Neural progenitor cell (in vitro differentiated cells): ENCODE measurements around the gene BICRAL. TPM values are rescaled to one million over a fixed set of nuclear protein-coding genes. Genes with fewer than 3 reads are reported as not detected.
A peak's percentile ranks its signal among the peaks of the same experiment; 100 is the strongest.

Experiments
- DNase-seq: peaks from one replicate; pipeline ENCODE4 v3.0.0-alpha.2; 2016; ENCODE audit warnings: low spot score
- H2AFZ ChIP-seq: fragments of 200-600 bp; sonication (generic); replicated peaks from 2 replicates; pipeline ENCODE4 v1.6.1; 2016; ENCODE audit warnings: antibody characterized with exemption
- H3F3A ChIP-seq: fragments of 200-600 bp; sonication (generic); 2 replicates; pipeline ENCODE4 v1.6.1; 2016; ENCODE audit warnings: antibody characterized with exemption, low read depth
- H3K27ac ChIP-seq: fragments of 200-600 bp; sonication (generic); 2 replicates; pipeline ENCODE4 v1.5.1; 2016; ENCODE audit warnings: mild to moderate bottlenecking
- H3K27me3 ChIP-seq: fragments of 200-600 bp; sonication (generic); 2 replicates; pipeline ENCODE4 v1.6.1; 2016; ENCODE audit warnings: mild to moderate bottlenecking, moderate library complexity
- H3K36me3 ChIP-seq: fragments of 200-600 bp; sonication (generic); 2 replicates; pipeline ENCODE4 v1.5.1; 2016
- H3K4me1 ChIP-seq: fragments of 200-600 bp; sonication (generic); 2 replicates; pipeline ENCODE4 v1.6.1; 2016; ENCODE audit warnings: mixed run types
- H3K4me2 ChIP-seq: fragments of 200-600 bp; sonication (generic); 2 replicates; pipeline ENCODE4 v1.6.1; 2016
- H3K4me3 ChIP-seq: fragments of 200-600 bp; sonication (generic); 2 replicates; pipeline ENCODE4 v1.5.1; 2016
- H3K79me2 ChIP-seq: fragments of 200-600 bp; sonication (generic); 2 replicates; pipeline ENCODE4 v1.6.1; 2016; ENCODE audit warnings: low read depth
- H3K9ac ChIP-seq: fragments of 200-600 bp; sonication (generic); 2 replicates; pipeline ENCODE4 v1.6.1; 2016
- H3K9me3 ChIP-seq: fragments of 200-600 bp; sonication (generic); 2 replicates; pipeline ENCODE4 v1.5.1; 2016; ENCODE audit warnings: low read depth
- H4K20me1 ChIP-seq: fragments of 200-600 bp; sonication (generic); 2 replicates; pipeline ENCODE4 v1.6.1; 2016; ENCODE audit warnings: low read depth
- H3K27ac Mint-ChIP-seq: 3 replicates; pipeline ENCODE4 v1.8.0; 2021; ENCODE audit warnings: mixed read lengths
- H3K27me3 Mint-ChIP-seq: 2 replicates; pipeline ENCODE4 v1.8.0; 2022; ENCODE audit warnings: low read depth, mild to moderate bottlenecking, inconsistent platforms, moderate library complexity, mixed read lengths; ENCODE audit not compliant: insufficient read depth
- H3K36me3 Mint-ChIP-seq: 3 replicates; pipeline ENCODE4 v1.8.0; 2021; ENCODE audit warnings: mixed read lengths
- H3K4me1 Mint-ChIP-seq: 3 replicates; pipeline ENCODE4 v1.8.0; 2021; ENCODE audit warnings: mixed read lengths
- H3K4me3 Mint-ChIP-seq: 3 replicates; pipeline ENCODE4 v1.8.0; 2021; ENCODE audit warnings: mild to moderate bottlenecking, moderate library complexity, mixed read lengths
- H3K9me3 Mint-ChIP-seq: 3 replicates; pipeline ENCODE4 v1.8.0; 2020; ENCODE audit warnings: mixed read lengths
- EZH2 ChIP-seq: fragments of 200-600 bp; sonication (generic); IDR thresholded peaks from 2 replicates; pipeline ENCODE4 v1.6.1; 2017; ENCODE audit warnings: antibody characterized with exemption, mild to moderate bottlenecking, moderate library complexity
- EZH2phosphoT487 ChIP-seq: fragments of 200-600 bp; sonication (generic); IDR thresholded peaks from 2 replicates; pipeline ENCODE4 v1.6.1; 2017; ENCODE audit warnings: antibody characterized with exemption
- total RNA-seq: library from RNA; depleted of rRNA; stranded (reverse); fragments of >200 nt; gene quantifications from 2 replicates; pipeline ENCODE4 v1.2.3, GENCODE V29; 2015; ENCODE audit warnings: low replicate concordance
- TF ChIP-seq, protein P1 (sequence below): fragments of 200-600 bp; sonication (generic); IDR thresholded peaks from 2 replicates; pipeline ENCODE4 v1.5.1; 2017; ENCODE audit warnings: antibody characterized with exemption, mild to moderate bottlenecking

BICRAL gene
- total RNA-seq, 1 donor from 2014 or later: 8.6 TPM

DNA sequence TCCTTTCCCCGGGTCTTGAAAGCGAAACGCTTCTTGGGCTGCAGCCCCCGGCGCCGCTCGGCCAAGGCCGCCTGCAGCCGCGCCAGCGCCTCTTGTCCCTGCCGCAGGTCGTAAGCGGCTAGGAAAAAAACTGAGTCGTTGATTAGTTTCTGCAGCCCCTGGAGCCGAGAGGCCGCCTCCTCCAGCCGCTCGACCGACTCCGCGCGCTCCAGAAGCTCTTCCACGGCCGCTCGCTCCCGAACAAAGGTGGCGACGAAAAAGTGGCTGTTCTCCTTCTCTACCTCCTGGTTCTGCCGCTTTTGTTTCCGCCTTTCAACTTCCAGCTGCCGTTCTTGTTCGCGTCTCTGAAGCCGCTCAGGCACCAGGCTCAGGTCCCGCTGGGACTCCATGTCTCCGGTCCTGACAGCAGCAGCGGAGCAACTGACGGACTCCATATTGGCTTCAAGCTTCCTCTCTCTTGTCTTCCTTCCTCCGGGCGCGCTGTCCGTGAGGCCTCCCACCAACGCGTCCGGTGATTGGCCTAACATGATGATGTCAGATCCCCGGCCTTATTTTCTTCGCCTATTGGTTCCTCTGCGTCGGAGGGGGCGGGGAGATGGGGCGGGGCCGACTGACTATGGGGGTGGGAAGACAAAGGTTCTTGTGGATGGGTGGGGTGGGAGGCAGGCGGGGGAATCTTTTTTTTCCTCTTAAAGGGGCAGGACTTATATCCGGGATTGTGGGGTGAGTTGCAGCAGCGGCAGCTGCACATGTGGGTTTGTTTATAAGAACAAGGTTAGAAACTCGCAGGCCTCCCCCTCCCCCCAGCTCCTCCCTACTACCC is 36.0 kb upstream of the BICRAL start, which contains the start of gene TBCC:
Gene TBCC (minus strand): TSS at position 464 of the 823 bp plus-strand sequence. CDS start 30 bp downstream, at position 434.
- peaks cover 15% of the 10 kb centered on the region for H4K20me1 ChIP-seq
- no peaks in the 10 kb centered on the region for H3K9me3 Mint-ChIP-seq
- H3F3A ChIP-seq: peaks cover 44% of the 10 kb centered on the region
- no peaks in the 10 kb centered on the region for H3K27me3 ChIP-seq
- TF ChIP-seq EZH2: no peak
- peak within 1 kb of the TSS; percentile 95 for H3K4me3 ChIP-seq
- peak within 1 kb of the TSS; percentile 67 for H2AFZ ChIP-seq
- H3K27ac ChIP-seq: peak within 1 kb of the TSS; percentile 90
- H3K4me1 Mint-ChIP-seq: peaks cover 25% of the 10 kb centered on the region
- H3K27ac Mint-ChIP-seq: peak within 1 kb of the TSS; percentile 99
- peaks cover 2% of the 10 kb centered on the region for H3K36me3 Mint-ChIP-seq
- no peaks in the 10 kb centered on the region for H3K36me3 ChIP-seq
- H3K9ac ChIP-seq: peak within 1 kb of the TSS; percentile 86
- no peaks in the 10 kb centered on the region for H3K9me3 ChIP-seq
- peaks cover 40% of the 10 kb centered on the region for H3K79me2 ChIP-seq
- H3K4me1 ChIP-seq: peaks cover 15% of the 10 kb centered on the region
- H3K27me3 Mint-ChIP-seq: peaks cover 10% of the 10 kb centered on the region
- DNase-seq: peak; percentile 99
- H3K4me2 ChIP-seq: peak within 1 kb of the TSS; percentile 95
- H3K4me3 Mint-ChIP-seq: peak within 1 kb of the TSS; percentile 100

DNA sequence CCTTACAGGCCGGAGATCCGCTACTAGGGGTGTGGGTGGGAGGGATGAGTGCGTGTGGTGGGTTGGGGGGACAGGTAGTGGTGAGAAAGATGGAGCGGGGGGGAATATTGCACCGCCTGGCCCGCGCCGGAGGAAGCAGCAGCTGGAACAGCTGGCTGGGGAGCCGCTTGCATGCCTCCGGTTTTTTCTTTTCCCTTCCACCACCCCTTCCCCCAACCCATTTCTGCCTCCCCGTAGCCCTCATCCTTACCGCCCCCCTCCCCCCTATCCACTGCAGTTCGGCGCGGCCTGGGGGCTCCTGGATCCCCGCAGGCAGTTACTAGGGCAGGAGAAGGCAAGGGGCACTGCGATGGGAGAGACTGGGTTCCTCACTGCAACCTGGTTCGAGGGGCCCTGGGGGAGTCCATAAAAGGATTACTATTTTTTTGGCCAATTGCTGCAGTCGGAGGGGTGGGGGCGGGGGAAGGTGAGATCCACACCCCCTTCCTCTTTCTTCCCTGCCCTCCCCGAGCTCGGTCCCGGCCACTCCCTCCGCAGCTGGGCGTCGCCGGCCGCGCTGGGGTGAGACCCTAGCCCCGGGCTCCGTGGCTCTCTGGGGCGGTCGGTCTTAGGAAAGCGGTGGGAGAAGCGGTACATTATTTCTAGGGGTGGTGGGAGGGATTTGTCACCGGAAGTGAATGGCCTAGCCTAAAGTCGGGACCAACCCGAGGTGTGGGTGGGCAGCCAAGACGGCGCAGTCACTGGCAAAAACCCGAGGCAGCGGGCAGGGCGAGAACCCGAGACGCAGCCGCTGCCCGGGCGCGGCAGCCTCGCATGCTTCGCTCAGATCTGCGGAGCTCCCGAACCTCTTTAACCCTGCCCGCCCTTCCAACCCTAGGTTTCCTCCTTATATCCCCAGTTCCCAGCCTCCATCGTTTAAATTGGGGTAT is 35.1 kb upstream of the BICRAL start:
- Histone ChIP-seq H3F3A (peaks cover 43% of the 10 kb centered on the region), H3K36me3 (no peaks in the 10 kb centered on the region), H3K4me2 (peak overlapping the region; percentile 94), H4K20me1 (peaks cover 15% of the 10 kb centered on the region), H2AFZ (peak overlapping the region; percentile 27), H3K9me3 (no peaks in the 10 kb centered on the region), H3K4me3 (peak overlapping the region; percentile 95), H3K79me2 (peaks cover 40% of the 10 kb centered on the region), H3K9ac (peak overlapping the region; percentile 49), H3K4me1 (peaks cover 15% of the 10 kb centered on the region), H3K27me3 (no peaks in the 10 kb centered on the region), H3K27ac (peak overlapping the region; percentile 90)
- peak; percentile 90 for DNase-seq
- peaks cover 2% of the 10 kb centered on the region for H3K36me3 Mint-ChIP-seq
- peak overlapping the region; percentile 100 for H3K4me3 Mint-ChIP-seq
- peaks cover 10% of the 10 kb centered on the region for H3K27me3 Mint-ChIP-seq
- no peaks in the 10 kb centered on the region for H3K9me3 Mint-ChIP-seq
- peak overlapping the region; percentile 57 for H3K27ac Mint-ChIP-seq
- no peak for TF ChIP-seq EZH2phosphoT487
- H3K4me1 Mint-ChIP-seq: peaks cover 25% of the 10 kb centered on the region

DNA sequence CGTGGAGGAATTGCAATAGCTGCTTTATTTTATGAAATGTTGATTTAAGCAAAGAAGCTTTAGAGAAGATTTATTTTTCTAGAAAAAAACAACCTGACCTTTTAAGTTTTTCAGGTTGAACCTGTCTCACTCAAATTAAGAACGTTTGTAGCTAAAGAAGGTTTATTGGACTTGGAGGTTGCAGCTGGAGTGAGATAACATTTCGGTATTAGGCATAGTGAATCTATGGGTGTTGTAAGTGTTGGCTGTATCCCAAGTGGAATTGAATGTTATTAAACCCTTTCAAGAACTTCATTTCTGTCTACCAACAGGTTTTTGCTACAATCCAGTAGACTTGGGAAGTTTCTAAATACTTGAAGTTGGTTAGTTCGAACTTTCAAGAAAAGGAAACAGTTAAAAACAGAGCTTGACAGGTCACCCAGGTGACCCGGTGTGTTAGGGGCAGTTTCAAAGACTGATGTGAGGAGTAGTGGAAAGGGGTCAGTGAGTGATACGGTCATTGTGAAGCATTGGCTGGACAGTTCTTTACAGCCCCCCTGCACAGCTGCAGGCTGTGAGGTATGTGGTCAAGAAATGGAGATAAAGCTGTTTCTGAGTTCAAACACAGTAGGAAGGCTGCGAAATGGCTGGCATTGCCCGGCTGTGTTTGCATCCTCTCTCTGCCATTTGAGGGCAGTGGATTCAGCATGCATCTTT is 33.5 kb upstream of the BICRAL start:
- H3K27ac ChIP-seq: no peak overlapping the region
- H3K4me1 Mint-ChIP-seq: peaks cover 23% of the 10 kb centered on the region
- peak overlapping the region; percentile 100 for H3K4me3 Mint-ChIP-seq
- H3K4me1 ChIP-seq: peaks cover 15% of the 10 kb centered on the region
- H4K20me1 ChIP-seq: peaks cover 15% of the 10 kb centered on the region
- peaks cover 30% of the 10 kb centered on the region for H3F3A ChIP-seq
- no peak overlapping the region for H3K9ac ChIP-seq
- no peaks in the 10 kb centered on the region for H3K9me3 Mint-ChIP-seq
- H3K27me3 ChIP-seq: no peaks in the 10 kb centered on the region
- H3K27ac Mint-ChIP-seq: no peak overlapping the region
- peaks cover 40% of the 10 kb centered on the region for H3K79me2 ChIP-seq
- H3K36me3 ChIP-seq: no peaks in the 10 kb centered on the region
- TF ChIP-seq EZH2phosphoT487 (no peak), EZH2 (no peak)
- TF ChIP-seq, protein P1, sequence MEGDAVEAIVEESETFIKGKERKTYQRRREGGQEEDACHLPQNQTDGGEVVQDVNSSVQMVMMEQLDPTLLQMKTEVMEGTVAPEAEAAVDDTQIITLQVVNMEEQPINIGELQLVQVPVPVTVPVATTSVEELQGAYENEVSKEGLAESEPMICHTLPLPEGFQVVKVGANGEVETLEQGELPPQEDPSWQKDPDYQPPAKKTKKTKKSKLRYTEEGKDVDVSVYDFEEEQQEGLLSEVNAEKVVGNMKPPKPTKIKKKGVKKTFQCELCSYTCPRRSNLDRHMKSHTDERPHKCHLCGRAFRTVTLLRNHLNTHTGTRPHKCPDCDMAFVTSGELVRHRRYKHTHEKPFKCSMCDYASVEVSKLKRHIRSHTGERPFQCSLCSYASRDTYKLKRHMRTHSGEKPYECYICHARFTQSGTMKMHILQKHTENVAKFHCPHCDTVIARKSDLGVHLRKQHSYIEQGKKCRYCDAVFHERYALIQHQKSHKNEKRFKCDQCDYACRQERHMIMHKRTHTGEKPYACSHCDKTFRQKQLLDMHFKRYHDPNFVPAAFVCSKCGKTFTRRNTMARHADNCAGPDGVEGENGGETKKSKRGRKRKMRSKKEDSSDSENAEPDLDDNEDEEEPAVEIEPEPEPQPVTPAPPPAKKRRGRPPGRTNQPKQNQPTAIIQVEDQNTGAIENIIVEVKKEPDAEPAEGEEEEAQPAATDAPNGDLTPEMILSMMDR: no peak
- H3K4me3 ChIP-seq: peak overlapping the region; percentile 95
- DNase-seq: no peak
- H2AFZ ChIP-seq: no peak overlapping the region
- H3K4me2 ChIP-seq: peak overlapping the region; percentile 94
- peaks cover 10% of the 10 kb centered on the region for H3K27me3 Mint-ChIP-seq
- H3K36me3 Mint-ChIP-seq: peaks cover 4% of the 10 kb centered on the region
- no peaks in the 10 kb centered on the region for H3K9me3 ChIP-seq

DNA sequence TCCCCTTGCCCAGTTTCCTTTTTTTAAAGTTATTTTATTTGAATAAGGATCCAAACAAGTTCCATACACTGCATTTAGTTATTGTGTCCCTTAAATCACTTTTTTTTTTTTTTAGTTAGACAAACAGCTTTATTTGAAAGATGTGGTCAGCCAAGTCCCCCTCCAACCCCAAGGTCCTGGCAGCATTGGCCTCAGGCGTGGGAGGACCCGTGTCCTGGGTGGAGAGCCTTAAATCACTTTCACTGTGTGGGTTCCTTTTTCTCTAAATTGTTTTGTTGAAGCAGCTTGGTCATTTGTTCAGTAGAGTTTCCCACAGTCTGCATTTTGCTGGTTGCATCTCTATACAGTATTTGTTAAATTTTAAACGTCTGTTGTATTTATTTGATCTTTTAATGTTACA is 30.8 kb upstream of the BICRAL start:
- Histone ChIP-seq H4K20me1 (peaks cover 2% of the 10 kb centered on the region), H3K36me3 (no peaks in the 10 kb centered on the region), H3K79me2 (peaks cover 17% of the 10 kb centered on the region), H3K4me2 (no peak overlapping the region), H3K9me3 (no peaks in the 10 kb centered on the region), H3K4me3 (no peak overlapping the region), H3K27me3 (no peaks in the 10 kb centered on the region), H3F3A (peaks cover 43% of the 10 kb centered on the region), H3K9ac (no peak overlapping the region), H3K4me1 (peaks cover 8% of the 10 kb centered on the region), H3K27ac (no peak overlapping the region), H2AFZ (no peak overlapping the region)
- H3K9me3 Mint-ChIP-seq: no peaks in the 10 kb centered on the region
- no peak for DNase-seq
- TF ChIP-seq EZH2phosphoT487 (no peak), EZH2 (no peak)
- TF ChIP-seq, protein P1: no peak
- peaks cover 22% of the 10 kb centered on the region for H3K4me1 Mint-ChIP-seq
- H3K36me3 Mint-ChIP-seq: peaks cover 4% of the 10 kb centered on the region
- H3K27me3 Mint-ChIP-seq: peaks cover 4% of the 10 kb centered on the region
- no peak overlapping the region for H3K27ac Mint-ChIP-seq
- no peak overlapping the region for H3K4me3 Mint-ChIP-seq
